ENCODE results near the gene AMN1.
"Not testable (repeated sequence)": the region's sequence is repeated elsewhere in the genome, so short reads cannot be mapped to it uniquely, and the experiment has no call there.

The AMN1 gene

GRCh38 chr12:31729705-31730104 lies 884 bp upstream of the AMN1 start:
- TF ChIP-seq CTCF (conservative IDR thresholded peaks at IDR 0.05) (no peak), ZFX (IDR thresholded peaks at IDR 0.05) (no peak)
- H3K27ac ChIP-seq, result peak overlapping the region; percentile 85

- TF ChIP-seq CTCF (conservative IDR thresholded peaks at IDR 0.05) (no peak), ZFX (IDR thresholded peaks at IDR 0.05) (0 out of 2 replicates have a peak, but pooled peaks have one; percentile 19)
- peak overlapping the region; percentile 85 for H3K27ac ChIP-seq
Measured at GRCh38 chr12:31728289-31728916, 418 bp downstream of the AMN1 start.

DNA sequence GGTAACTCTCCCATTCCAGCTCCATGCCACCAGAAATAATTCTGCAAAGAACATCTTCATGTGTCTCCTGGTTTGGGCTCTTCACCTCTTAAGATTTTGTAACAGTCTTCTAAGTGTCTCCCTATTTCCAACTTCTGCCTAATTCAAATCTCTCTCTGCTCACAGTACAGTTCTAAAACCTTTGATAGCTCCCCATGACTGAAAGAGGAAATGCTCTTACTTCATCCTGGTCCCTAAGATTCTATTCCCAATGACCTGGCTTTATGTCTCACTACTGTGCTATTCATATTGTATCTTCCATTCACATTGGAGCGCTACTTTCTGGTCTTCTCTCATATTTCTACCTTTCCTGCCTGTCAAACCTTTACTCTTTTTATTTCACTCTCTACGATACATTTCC lies 1.6 kb downstream of the AMN1 start:
- no peak overlapping the region for H3K27ac ChIP-seq
- no peak for TF ChIP-seq CTCF (conservative IDR thresholded peaks at IDR 0.05)
- TF ChIP-seq ZFX (IDR thresholded peaks at IDR 0.05), result no peak

GRCh38 chr12:31726575-31726974 lies 2.2 kb downstream of the AMN1 start:
- no peak overlapping the region for H3K27ac ChIP-seq
- TF ChIP-seq CTCF (conservative IDR thresholded peaks at IDR 0.05), result no peak
- no peak for TF ChIP-seq ZFX (IDR thresholded peaks at IDR 0.05)

- TF ChIP-seq CTCF (conservative IDR thresholded peaks at IDR 0.05), result no peak
- TF ChIP-seq ZFX (IDR thresholded peaks at IDR 0.05), result no peak
- H3K27ac ChIP-seq, result no peak overlapping the region
Measured at GRCh38 chr12:31724557-31724956, 4.3 kb downstream of the AMN1 start.

- TF ChIP-seq ZFX (IDR thresholded peaks at IDR 0.05) (no peak), CTCF (conservative IDR thresholded peaks at IDR 0.05) (no peak)
- no peak overlapping the region for H3K27ac ChIP-seq
Measured at GRCh38 chr12:31722580-31722979, 6.2 kb downstream of the AMN1 start.

GRCh38 chr12:31718542-31719198 lies 10.2 kb downstream of the AMN1 start:
- not testable (repeated sequence) for H3K27ac ChIP-seq

- H3K27ac ChIP-seq, result not testable (repeated sequence)
Measured at GRCh38 chr12:31716998-31717397, 11.8 kb downstream of the AMN1 start.
